ENCODE data around the gene TGFA. TPM values are rescaled to one million over a fixed set of nuclear protein-coding genes. Genes with fewer than 3 reads are reported as not detected.

TGFA gene
- total RNA-seq, 1 experiment from 2014 or later: 50.1 TPM

GRCh38 chr2:70454936-70455544 lies 98.6 kb downstream of the TGFA start:
- Histone ChIP-seq H3K9me3 (ENCODE audit: control insufficient read depth in 1 of 2, insufficient read depth in 1 of 2, low read depth in 1 of 2, low read length in 2 of 2) (no peaks in the 10 kb centered on the region), H3K4me3 (replicated peaks in 1 of 2; ENCODE audit: low read depth in 1 of 2, low read length in 2 of 2) (no peak overlapping the region), H3K27me3 (ENCODE audit: insufficient read depth, low read length) (no peaks in the 10 kb centered on the region), H2AFZ (ENCODE audit: low read depth, low read length, poor library complexity, severe bottlenecking) (no peak overlapping the region), H3K79me2 (ENCODE audit: insufficient read depth, low read length) (no peaks in the 10 kb centered on the region), H3K36me3 (ENCODE audit: control insufficient read depth in 1 of 2, insufficient read depth in 2 of 2, low read length in 2 of 2) (peaks cover 7 to 19% of the 10 kb centered on the region in 2 experiments), H4K20me1 (ENCODE audit: insufficient read depth) (no peaks in the 10 kb centered on the region), H3K27ac (ENCODE audit: low read depth, low read length) (no peak overlapping the region), H3K4me1 (ENCODE audit: control insufficient read depth in 1 of 2, insufficient read depth in 2 of 2, low read length in 2 of 2) (no peaks in the 10 kb centered on the region), H3K4me2 (ENCODE audit: low read length) (no peak overlapping the region), H3K9ac (ENCODE audit: low read length) (no peak overlapping the region), H3K9me2 (ENCODE audit: insufficient read depth) (no peaks in the 10 kb centered on the region)
- CTCF ChIA-PET: no interaction called here
- RAD21 ChIA-PET (ENCODE audit: low non-redundant PET in 1 of 2, low total read pairs in 2 of 2, uncharacterized antibody in 2 of 2, unreplicated experiment in 2 of 2): no interaction called here
- intact Hi-C loops (cut with micrococcal nuclease): no loop called here
- BruUV-seq (replicated peaks): no TSS peak
- DNase-seq (ENCODE audit: low read depth, low spot score) (no peak), ATAC-seq (no peak)
- POLR2A ChIA-PET: no interaction called here
- TF ChIP-seq TCF7L2 (IDR thresholded peaks at IDR 0.05; ENCODE audit: borderline replicate concordance, extremely low read depth, insufficient read depth, insufficient read length): no peak
- TF ChIP-seq CBX3 (IDR thresholded peaks at IDR 0.05; ENCODE audit: low read depth): no peak
- TF ChIP-seq SIN3A (IDR thresholded peaks at IDR 0.05; ENCODE audit: low read depth): no peak
- TF ChIP-seq ZNF274 (IDR thresholded peaks at IDR 0.05; ENCODE audit: low read depth, low read length): no peak
- TF ChIP-seq CTCF (IDR thresholded peaks at IDR 0.05 in 2 of 3, conservative IDR thresholded peaks at IDR 0.05 in 1 of 3; ENCODE audit: borderline replicate concordance in 1 of 3, insufficient read depth in 1 of 3, low read depth in 2 of 3, low read length in 2 of 3): no peak
- TF ChIP-seq ZFX (IDR thresholded peaks at IDR 0.05): no peak
- TF ChIP-seq, protein P1, sequence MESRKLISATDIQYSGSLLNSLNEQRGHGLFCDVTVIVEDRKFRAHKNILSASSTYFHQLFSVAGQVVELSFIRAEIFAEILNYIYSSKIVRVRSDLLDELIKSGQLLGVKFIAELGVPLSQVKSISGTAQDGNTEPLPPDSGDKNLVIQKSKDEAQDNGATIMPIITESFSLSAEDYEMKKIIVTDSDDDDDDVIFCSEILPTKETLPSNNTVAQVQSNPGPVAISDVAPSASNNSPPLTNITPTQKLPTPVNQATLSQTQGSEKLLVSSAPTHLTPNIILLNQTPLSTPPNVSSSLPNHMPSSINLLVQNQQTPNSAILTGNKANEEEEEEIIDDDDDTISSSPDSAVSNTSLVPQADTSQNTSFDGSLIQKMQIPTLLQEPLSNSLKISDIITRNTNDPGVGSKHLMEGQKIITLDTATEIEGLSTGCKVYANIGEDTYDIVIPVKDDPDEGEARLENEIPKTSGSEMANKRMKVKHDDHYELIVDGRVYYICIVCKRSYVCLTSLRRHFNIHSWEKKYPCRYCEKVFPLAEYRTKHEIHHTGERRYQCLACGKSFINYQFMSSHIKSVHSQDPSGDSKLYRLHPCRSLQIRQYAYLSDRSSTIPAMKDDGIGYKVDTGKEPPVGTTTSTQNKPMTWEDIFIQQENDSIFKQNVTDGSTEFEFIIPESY (IDR thresholded peaks at IDR 0.05; ENCODE audit: extremely low read depth, insufficient replicate concordance, low read length): no peak
- TF ChIP-seq SRF (IDR thresholded peaks at IDR 0.05; ENCODE audit: low read depth): no peak
- no peak for TF ChIP-seq RAD21 (IDR thresholded peaks at IDR 0.05; ENCODE audit: low read depth)
- TF ChIP-seq ELF1 (IDR thresholded peaks at IDR 0.05; ENCODE audit: borderline replicate concordance, low read depth): no peak
- no peak for TF ChIP-seq EGR1 (IDR thresholded peaks at IDR 0.05; ENCODE audit: low read depth)
- TF ChIP-seq, protein P2, sequence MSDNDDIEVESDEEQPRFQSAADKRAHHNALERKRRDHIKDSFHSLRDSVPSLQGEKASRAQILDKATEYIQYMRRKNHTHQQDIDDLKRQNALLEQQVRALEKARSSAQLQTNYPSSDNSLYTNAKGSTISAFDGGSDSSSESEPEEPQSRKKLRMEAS (IDR thresholded peaks at IDR 0.05): no peak
- TF ChIP-seq POLR2A (IDR thresholded peaks at IDR 0.05; ENCODE audit: borderline replicate concordance, extremely low read depth, insufficient read depth, insufficient read length): no peak
- no peak for TF ChIP-seq EZH2 (IDR thresholded peaks at IDR 0.05)
- no peak for TF ChIP-seq POLR2AphosphoS5 (IDR thresholded peaks at IDR 0.05; ENCODE audit: low read depth, low read length)
- TF ChIP-seq FOSL1 (IDR thresholded peaks at IDR 0.05; ENCODE audit: low read depth): no peak
- TF ChIP-seq, protein P3, sequence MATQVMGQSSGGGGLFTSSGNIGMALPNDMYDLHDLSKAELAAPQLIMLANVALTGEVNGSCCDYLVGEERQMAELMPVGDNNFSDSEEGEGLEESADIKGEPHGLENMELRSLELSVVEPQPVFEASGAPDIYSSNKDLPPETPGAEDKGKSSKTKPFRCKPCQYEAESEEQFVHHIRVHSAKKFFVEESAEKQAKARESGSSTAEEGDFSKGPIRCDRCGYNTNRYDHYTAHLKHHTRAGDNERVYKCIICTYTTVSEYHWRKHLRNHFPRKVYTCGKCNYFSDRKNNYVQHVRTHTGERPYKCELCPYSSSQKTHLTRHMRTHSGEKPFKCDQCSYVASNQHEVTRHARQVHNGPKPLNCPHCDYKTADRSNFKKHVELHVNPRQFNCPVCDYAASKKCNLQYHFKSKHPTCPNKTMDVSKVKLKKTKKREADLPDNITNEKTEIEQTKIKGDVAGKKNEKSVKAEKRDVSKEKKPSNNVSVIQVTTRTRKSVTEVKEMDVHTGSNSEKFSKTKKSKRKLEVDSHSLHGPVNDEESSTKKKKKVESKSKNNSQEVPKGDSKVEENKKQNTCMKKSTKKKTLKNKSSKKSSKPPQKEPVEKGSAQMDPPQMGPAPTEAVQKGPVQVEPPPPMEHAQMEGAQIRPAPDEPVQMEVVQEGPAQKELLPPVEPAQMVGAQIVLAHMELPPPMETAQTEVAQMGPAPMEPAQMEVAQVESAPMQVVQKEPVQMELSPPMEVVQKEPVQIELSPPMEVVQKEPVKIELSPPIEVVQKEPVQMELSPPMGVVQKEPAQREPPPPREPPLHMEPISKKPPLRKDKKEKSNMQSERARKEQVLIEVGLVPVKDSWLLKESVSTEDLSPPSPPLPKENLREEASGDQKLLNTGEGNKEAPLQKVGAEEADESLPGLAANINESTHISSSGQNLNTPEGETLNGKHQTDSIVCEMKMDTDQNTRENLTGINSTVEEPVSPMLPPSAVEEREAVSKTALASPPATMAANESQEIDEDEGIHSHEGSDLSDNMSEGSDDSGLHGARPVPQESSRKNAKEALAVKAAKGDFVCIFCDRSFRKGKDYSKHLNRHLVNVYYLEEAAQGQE (IDR thresholded peaks at IDR 0.05; ENCODE audit: low read depth): no peak

All from HCT116 (cell line).